Breast epithelium (tissue), 4 donors: ENCODE measurements around the gene ESAM. TPM values are rescaled to one million over a fixed set of nuclear protein-coding genes. Genes with fewer than 3 reads are reported as not detected.
A peak's percentile ranks its signal among the peaks of the same experiment; 100 is the strongest.

ENCODE experiments used
- DNase-seq, 2 donors: peaks; one replicate each; pipeline ENCODE4 v3.0.0-alpha.2; 2019; ENCODE audit warnings: low spot score in 2 of 2
- H3K27ac ChIP-seq, 2 donors: fragments of 200-600 bp; sonication (generic) in 1 of 2; one replicate each; pipeline ENCODE4 v1.5.1; 2016 to 2019; ENCODE audit warnings: mild to moderate bottlenecking in 1 of 2
- H3K27me3 ChIP-seq, 2 donors: fragments of 200-600 bp; sonication (generic) in 1 of 2; one replicate each; pipeline versions ENCODE4 v1.5.1 to v1.6.0; 2017 to 2019; ENCODE audit warnings: control low read depth in 1 of 2, mild to moderate bottlenecking in 1 of 2
- H3K36me3 ChIP-seq: fragments of 200-600 bp; one replicate; pipeline ENCODE4 v1.5.1; 2019
- H3K4me1 ChIP-seq, 2 donors: fragments of 200-600 bp; sonication (generic); one replicate each; pipeline ENCODE4 v1.5.1; 2016 to 2019; ENCODE audit warnings: control low read depth in 1 of 2
- H3K4me3 ChIP-seq, 3 donors: fragments of 200-600 bp; sonication (generic); 1 replicate in 2 of 3; 2 replicates in 1 of 3; pipeline ENCODE4 v1.5.1; 2016 to 2019; ENCODE audit warnings: mild to moderate bottlenecking in 3 of 3, moderate library complexity in 2 of 3
- H3K9me3 ChIP-seq, 2 donors: fragments of 200-600 bp; sonication (generic) in 1 of 2; one replicate each; pipeline ENCODE4 v1.5.1; 2016 to 2019; ENCODE audit warnings: control low read depth in 1 of 2
- POLR2A ChIP-seq: fragments of 450-650 bp; IDR thresholded peaks from one replicate; pipeline ENCODE4 v1.6.1; 2016; ENCODE audit warnings: antibody characterized with exemption, mild to moderate bottlenecking, moderate library complexity
- POLR2AphosphoS5 ChIP-seq, 3 donors: sonication (generic); formaldehyde crosslinking; IDR thresholded peaks; one replicate each; pipeline ENCODE4 v1.6.1; 2017; ENCODE audit warnings: antibody characterized with exemption in 3 of 3
- intact Hi-C: fragments of 100-400 bp; cut with DNase I; formaldehyde crosslinking; loops from one replicate; pipeline ENCODE4 v1.15.1; 2023; ENCODE audit warnings: low total_unique reads
- total RNA-seq, 3 donors: library from RNA; depleted of rRNA; stranded (reverse); fragments of >200 nt; gene quantifications; one replicate each; pipeline ENCODE4 v1.1.0, GENCODE V29; 2016
- TF ChIP-seq, protein P1 (sequence below), 3 donors: fragments of 450-650 bp; IDR thresholded peaks; one replicate each; pipeline ENCODE4 v1.5.1; 2016 to 2017; ENCODE audit warnings: antibody characterized with exemption in 3 of 3, mild to moderate bottlenecking in 3 of 3, moderate library complexity in 3 of 3

ESAM gene
- total RNA-seq, 3 donors from 2014 or later: 11.6 to 38.7 (median 19.8) TPM

DNA sequence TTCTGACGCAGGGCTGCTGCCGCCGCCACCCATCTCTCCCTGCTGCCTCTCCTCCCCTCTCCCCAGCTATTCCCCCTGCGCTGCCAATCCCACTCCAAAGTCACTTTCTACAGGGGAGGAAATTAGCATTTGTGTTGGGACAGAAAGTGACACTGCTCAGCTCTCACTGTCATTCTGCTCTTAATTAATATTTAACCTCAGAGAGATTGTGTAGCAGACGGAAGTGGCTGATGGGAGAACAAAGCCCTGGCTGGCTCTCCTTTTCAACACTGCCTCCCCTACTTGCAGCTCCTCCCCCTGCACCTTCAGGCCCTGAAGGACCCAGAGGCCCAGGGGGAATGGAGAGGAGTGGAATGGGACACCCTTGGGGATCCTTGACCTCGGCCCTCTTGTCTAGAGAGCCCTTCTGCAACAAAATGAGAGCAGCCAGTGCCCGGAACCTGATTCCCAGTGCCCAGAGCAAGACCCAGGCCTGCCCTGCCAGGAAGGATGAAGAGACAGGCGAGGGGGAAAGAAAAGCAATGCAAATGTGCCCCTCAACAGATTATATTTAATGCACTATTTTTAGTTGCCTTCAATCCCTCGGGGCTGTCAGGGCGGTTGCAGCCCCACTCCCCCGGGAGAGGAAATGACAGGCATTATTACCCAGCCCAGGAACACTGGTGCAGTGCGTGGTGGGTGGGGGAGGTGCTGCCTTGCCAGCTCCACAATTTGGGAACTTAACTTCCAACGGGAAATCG lies 36.9 kb downstream of the ESAM start:
- H3K27ac ChIP-seq: no peak overlapping the region
- no peak for TF ChIP-seq POLR2AphosphoS5 (IDR thresholded peaks at IDR 0.05)
- TF ChIP-seq, protein P1, sequence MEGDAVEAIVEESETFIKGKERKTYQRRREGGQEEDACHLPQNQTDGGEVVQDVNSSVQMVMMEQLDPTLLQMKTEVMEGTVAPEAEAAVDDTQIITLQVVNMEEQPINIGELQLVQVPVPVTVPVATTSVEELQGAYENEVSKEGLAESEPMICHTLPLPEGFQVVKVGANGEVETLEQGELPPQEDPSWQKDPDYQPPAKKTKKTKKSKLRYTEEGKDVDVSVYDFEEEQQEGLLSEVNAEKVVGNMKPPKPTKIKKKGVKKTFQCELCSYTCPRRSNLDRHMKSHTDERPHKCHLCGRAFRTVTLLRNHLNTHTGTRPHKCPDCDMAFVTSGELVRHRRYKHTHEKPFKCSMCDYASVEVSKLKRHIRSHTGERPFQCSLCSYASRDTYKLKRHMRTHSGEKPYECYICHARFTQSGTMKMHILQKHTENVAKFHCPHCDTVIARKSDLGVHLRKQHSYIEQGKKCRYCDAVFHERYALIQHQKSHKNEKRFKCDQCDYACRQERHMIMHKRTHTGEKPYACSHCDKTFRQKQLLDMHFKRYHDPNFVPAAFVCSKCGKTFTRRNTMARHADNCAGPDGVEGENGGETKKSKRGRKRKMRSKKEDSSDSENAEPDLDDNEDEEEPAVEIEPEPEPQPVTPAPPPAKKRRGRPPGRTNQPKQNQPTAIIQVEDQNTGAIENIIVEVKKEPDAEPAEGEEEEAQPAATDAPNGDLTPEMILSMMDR (IDR thresholded peaks at IDR 0.05): no peak
- TF ChIP-seq POLR2A: no peak
- intact Hi-C loops: no loop called here
- H3K4me3 ChIP-seq: no peak overlapping the region
- no peaks in the 10 kb centered on the region for H3K36me3 ChIP-seq
- no peak for DNase-seq
- H3K27me3 ChIP-seq: peaks cover 0 to 16% of the 10 kb centered on the region in 2 donors
- no peaks in the 10 kb centered on the region for H3K9me3 ChIP-seq
- no peaks in the 10 kb centered on the region for H3K4me1 ChIP-seq

DNA sequence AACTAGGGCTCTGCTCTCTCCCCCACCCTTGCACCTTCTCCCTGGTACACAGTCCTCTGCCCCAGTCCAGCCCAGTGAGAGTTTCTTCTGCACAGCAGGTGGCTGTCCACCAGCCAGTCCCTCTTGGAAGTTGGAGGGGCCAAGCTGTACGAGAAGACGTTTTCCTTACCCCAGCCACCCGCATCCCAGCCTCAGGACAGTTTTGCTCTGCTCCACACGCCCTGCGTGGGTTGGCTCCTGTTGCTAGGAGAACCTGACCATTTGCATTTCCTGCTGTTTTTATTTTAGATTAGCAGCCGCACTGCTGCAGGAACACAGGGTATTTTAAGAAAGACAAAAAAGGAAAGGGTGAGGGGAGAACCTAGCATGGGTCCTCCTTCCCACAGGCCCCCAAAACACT lies 39.9 kb downstream of the ESAM start:
- Histone ChIP-seq H3K4me3 (no peak overlapping the region), H3K27ac (no peak overlapping the region), H3K36me3 (no peaks in the 10 kb centered on the region), H3K27me3 (peaks cover 0 to 32% of the 10 kb centered on the region in 2 donors), H3K4me1 (no peaks in the 10 kb centered on the region), H3K9me3 (no peaks in the 10 kb centered on the region)
- DNase-seq: no peak
- intact Hi-C loops: no loop called here
- TF ChIP-seq, protein P1 (IDR thresholded peaks at IDR 0.05): no peak
- TF ChIP-seq POLR2AphosphoS5 (IDR thresholded peaks at IDR 0.05): no peak
- TF ChIP-seq POLR2A: no peak

DNA sequence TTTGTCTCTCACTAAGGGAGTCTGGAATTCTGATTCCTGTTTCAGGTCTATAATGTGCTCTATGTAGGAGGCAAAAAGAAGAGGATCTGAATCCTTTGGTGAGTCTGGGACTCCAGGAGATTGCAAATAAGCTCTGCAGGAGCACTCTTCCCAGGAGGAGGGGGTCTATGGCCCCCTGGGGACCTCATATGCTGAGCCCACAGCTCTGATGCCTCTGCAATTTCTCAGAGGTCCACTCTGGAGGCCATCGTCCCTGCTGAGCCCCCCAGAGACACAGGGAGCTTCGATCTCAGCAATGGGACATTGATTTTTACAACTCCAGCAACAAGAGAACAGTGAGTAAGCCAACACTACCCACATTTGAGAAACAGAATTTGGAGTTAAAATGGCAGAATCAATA lies 42.6 kb downstream of the ESAM start:
- H3K4me3 ChIP-seq: no peak overlapping the region
- H3K4me1 ChIP-seq: no peaks in the 10 kb centered on the region
- no peak for DNase-seq
- intact Hi-C loops: no loop called here
- H3K27ac ChIP-seq: no peak overlapping the region
- H3K27me3 ChIP-seq: peaks cover 0 to 35% of the 10 kb centered on the region in 2 donors
- no peaks in the 10 kb centered on the region for H3K9me3 ChIP-seq
- TF ChIP-seq POLR2A: no peak
- TF ChIP-seq, protein P1 (IDR thresholded peaks at IDR 0.05): no peak
- TF ChIP-seq POLR2AphosphoS5 (IDR thresholded peaks at IDR 0.05): no peak
- H3K36me3 ChIP-seq: no peaks in the 10 kb centered on the region

DNA sequence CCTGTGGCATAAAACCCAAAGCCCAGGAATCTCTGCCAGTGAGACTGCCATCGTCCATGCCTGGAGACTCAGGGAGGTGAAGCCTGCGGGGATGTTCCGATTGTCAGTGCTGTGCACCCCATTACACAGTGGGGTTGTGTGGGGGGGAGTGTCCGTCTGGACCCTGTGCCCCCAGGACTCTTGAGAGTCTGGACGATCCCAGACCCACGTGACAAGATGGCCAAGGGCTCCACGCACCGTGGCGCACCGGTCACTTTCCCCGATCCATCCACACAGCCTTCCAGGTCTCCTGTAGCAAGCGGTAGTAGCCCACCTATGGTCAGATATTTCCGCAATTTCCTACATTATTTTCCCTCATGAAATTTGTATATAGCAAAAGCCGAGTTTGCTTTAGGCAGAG lies 43.3 kb downstream of the ESAM start:
- TF ChIP-seq POLR2A: no peak
- no peak for TF ChIP-seq POLR2AphosphoS5 (IDR thresholded peaks at IDR 0.05)
- TF ChIP-seq, protein P1 (IDR thresholded peaks at IDR 0.05): no peak
- H3K36me3 ChIP-seq: no peaks in the 10 kb centered on the region
- no peaks in the 10 kb centered on the region for H3K4me1 ChIP-seq
- intact Hi-C loops: no loop called here
- H3K4me3 ChIP-seq: no peak overlapping the region
- no peak overlapping the region for H3K27ac ChIP-seq
- peaks cover 0 to 35% of the 10 kb centered on the region in 2 donors for H3K27me3 ChIP-seq
- no peaks in the 10 kb centered on the region for H3K9me3 ChIP-seq
- DNase-seq: no peak

DNA sequence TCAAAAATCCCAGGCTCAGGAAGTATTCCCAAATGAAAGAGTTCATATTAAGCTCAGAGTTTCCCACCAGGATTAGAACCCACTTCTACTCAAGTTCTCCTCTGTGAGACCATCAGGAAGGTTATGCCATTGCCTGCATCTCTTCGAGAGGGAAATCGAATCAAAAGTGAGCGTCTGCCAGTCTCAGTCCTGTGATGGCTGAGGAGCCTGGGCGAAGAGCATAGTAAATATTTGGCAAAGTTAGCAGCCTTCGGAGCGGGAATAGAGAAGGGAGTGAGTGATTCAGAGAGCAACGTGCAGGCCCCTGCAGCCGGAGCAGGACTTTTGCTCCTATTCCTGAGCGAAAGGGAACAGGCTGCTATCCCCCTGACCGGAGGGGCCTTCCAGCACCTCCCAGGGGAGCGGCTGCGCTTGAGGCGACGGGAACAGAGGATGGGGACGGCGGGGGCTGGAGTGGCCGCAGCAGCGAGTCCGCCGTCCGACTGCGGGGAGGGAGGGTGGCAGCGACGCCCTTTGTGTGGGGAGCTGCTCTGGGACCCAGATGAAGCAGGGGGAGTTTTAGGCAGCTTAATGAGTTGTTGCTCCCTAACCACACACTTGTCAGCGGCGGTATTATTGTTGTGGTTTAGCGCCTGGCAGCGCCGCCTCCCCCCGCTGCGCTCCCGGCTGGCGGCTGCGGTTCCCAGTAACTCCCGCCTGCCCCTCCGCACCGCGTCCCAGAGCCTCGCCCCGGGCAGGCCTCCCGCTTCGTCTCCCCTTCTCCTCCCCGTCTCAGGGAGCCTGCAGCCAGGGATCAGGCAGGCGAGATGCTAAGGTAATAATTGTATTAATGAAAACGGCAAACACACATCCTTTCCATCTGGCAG lies 44.1 kb downstream of the ESAM start:
- TF ChIP-seq POLR2AphosphoS5 (IDR thresholded peaks at IDR 0.05) (no peak), POLR2A (no peak)
- TF ChIP-seq, protein P1 (IDR thresholded peaks at IDR 0.05): no peak
- no peaks in the 10 kb centered on the region for H3K4me1 ChIP-seq
- H3K36me3 ChIP-seq: no peaks in the 10 kb centered on the region
- no peaks in the 10 kb centered on the region for H3K9me3 ChIP-seq
- H3K27me3 ChIP-seq: peaks cover 0 to 35% of the 10 kb centered on the region in 2 donors
- DNase-seq: no peak
- intact Hi-C loops: no loop called here
- H3K27ac ChIP-seq: peak overlapping the region in 1 of 2 donors; percentile 2
- H3K4me3 ChIP-seq: peak overlapping the region; percentile 32 to 62 (median 49)
